Measurements from ENCODE around the gene PLAC1. TPM values are rescaled to one million over a fixed set of nuclear protein-coding genes. Genes with fewer than 3 reads are reported as not detected.

PLAC1 gene
- polyA plus RNA-seq, 4 donors, result 0.06 to 0.07 TPM; not detected in 2

GRCh38 chrX:134558133-134558532, 100.1 kb downstream of the PLAC1 start:
- no peak overlapping the region for H3K4me3 ChIP-seq (ENCODE audit: low read depth in 1 of 3, low read length in 3 of 3)
- H3K4me1 ChIP-seq (ENCODE audit: control insufficient read depth in 3 of 3, insufficient read depth in 2 of 3, low read depth in 1 of 3, low read length in 2 of 3), result no peaks in the 10 kb centered on the region
- H3K9me3 ChIP-seq (ENCODE audit: control insufficient read depth in 2 of 2, insufficient read depth in 1 of 2, low read depth in 1 of 2, low read length in 1 of 2), result no peaks in the 10 kb centered on the region
- no peak for DNase-seq
- H3K36me3 ChIP-seq (ENCODE audit: control insufficient read depth in 3 of 3, insufficient read depth in 2 of 3, low read depth in 1 of 3, low read length in 3 of 3), result no peaks in the 10 kb centered on the region
- 41 to 80% (median 60%) methylated on average over 4 of the region's 4 CpGs for WGBS, 3 donors
- H3K27me3 ChIP-seq (ENCODE audit: control insufficient read depth in 3 of 3, insufficient read depth in 3 of 3, low read length in 3 of 3), result peaks cover 0 to 5% (median 0%) of the 10 kb centered on the region in 3 donors
- H3K27ac ChIP-seq (ENCODE audit: low read depth in 1 of 3, low read length in 2 of 3), result no peak overlapping the region
- no peak for FAIRE-seq

GRCh38 chrX:134554291-134554690, 104.0 kb downstream of the PLAC1 start:
- no peak for FAIRE-seq
- no peaks in the 10 kb centered on the region for H3K4me1 ChIP-seq (ENCODE audit: control insufficient read depth in 3 of 3, insufficient read depth in 2 of 3, low read depth in 1 of 3, low read length in 2 of 3)
- H3K4me3 ChIP-seq (ENCODE audit: low read depth in 1 of 3, low read length in 3 of 3), result no peak overlapping the region
- no peaks in the 10 kb centered on the region for H3K9me3 ChIP-seq (ENCODE audit: control insufficient read depth in 2 of 2, insufficient read depth in 1 of 2, low read depth in 1 of 2, low read length in 1 of 2)
- WGBS, 3 donors, result 55 to 68% (median 64%) methylated on average over 8 of the region's 8 CpGs
- H3K27ac ChIP-seq (ENCODE audit: low read depth in 1 of 3, low read length in 2 of 3), result no peak overlapping the region
- no peak for DNase-seq
- H3K36me3 ChIP-seq (ENCODE audit: control insufficient read depth in 3 of 3, insufficient read depth in 2 of 3, low read depth in 1 of 3, low read length in 3 of 3), result no peaks in the 10 kb centered on the region
- H3K27me3 ChIP-seq (ENCODE audit: control insufficient read depth in 3 of 3, insufficient read depth in 3 of 3, low read length in 3 of 3), result peaks cover 0 to 33% (median 0%) of the 10 kb centered on the region in 3 donors

GRCh38 chrX:134552351-134552750, 105.9 kb downstream of the PLAC1 start:
- Histone ChIP-seq H3K4me1 (ENCODE audit: control insufficient read depth in 3 of 3, insufficient read depth in 2 of 3, low read depth in 1 of 3, low read length in 2 of 3) (peaks cover 0 to 9% (median 0%) of the 10 kb centered on the region in 3 donors), H3K27ac (ENCODE audit: low read depth in 1 of 3, low read length in 2 of 3) (no peak overlapping the region), H3K36me3 (ENCODE audit: control insufficient read depth in 3 of 3, insufficient read depth in 2 of 3, low read depth in 1 of 3, low read length in 3 of 3) (no peaks in the 10 kb centered on the region), H3K27me3 (ENCODE audit: control insufficient read depth in 3 of 3, insufficient read depth in 3 of 3, low read length in 3 of 3) (peaks cover 0 to 47% (median 0%) of the 10 kb centered on the region in 3 donors), H3K9me3 (ENCODE audit: control insufficient read depth in 2 of 2, insufficient read depth in 1 of 2, low read depth in 1 of 2, low read length in 1 of 2) (no peaks in the 10 kb centered on the region), H3K4me3 (ENCODE audit: low read depth in 1 of 3, low read length in 3 of 3) (no peak overlapping the region)
- WGBS, 3 donors, result 63 to 77% (median 69%) methylated on average over 5 of the region's 5 CpGs
- no peak for DNase-seq
- no peak for FAIRE-seq

- 30 to 58% (median 45%) methylated on average over 22 of the region's 22 CpGs for WGBS, 3 donors
- H3K27me3 ChIP-seq (ENCODE audit: control insufficient read depth in 3 of 3, insufficient read depth in 3 of 3, low read length in 3 of 3), result peaks cover 0 to 55% (median 0%) of the 10 kb centered on the region in 3 donors
- no peak for FAIRE-seq
Observed at GRCh38 chrX:134551376-134552048, 106.8 kb downstream of the PLAC1 start.

GRCh38 chrX:134548257-134549201, 109.7 kb downstream of the PLAC1 start:
- Histone ChIP-seq H3K4me1 (ENCODE audit: control insufficient read depth in 3 of 3, insufficient read depth in 2 of 3, low read depth in 1 of 3, low read length in 2 of 3) (peaks cover 0 to 11% (median 0%) of the 10 kb centered on the region in 3 donors), H3K27me3 (ENCODE audit: control insufficient read depth in 3 of 3, insufficient read depth in 3 of 3, low read length in 3 of 3) (peaks cover 0 to 76% (median 0%) of the 10 kb centered on the region in 3 donors), H3K9me3 (ENCODE audit: control insufficient read depth in 2 of 2, insufficient read depth in 1 of 2, low read depth in 1 of 2, low read length in 1 of 2) (no peaks in the 10 kb centered on the region), H3K4me3 (ENCODE audit: low read depth in 1 of 3, low read length in 3 of 3) (peak overlapping the region; percentile 3 to 53 (median 53)), H3K36me3 (ENCODE audit: control insufficient read depth in 3 of 3, insufficient read depth in 2 of 3, low read depth in 1 of 3, low read length in 3 of 3) (peaks cover 0 to 5% (median 0%) of the 10 kb centered on the region in 3 donors), H3K27ac (ENCODE audit: low read depth in 1 of 3, low read length in 2 of 3) (peak overlapping the region in 2 of 3 donors; percentile 61 to 81)
- 1 to 36% (median 9%) methylated on average over 33 of the region's 33 CpGs for WGBS, 3 donors
- FAIRE-seq (no peak), DNase-seq (peak; percentile 23 to 24)

More at GRCh38 chrX:134551376-134552048, 106.8 kb downstream of the PLAC1 start:
- Histone ChIP-seq H3K4me1 (ENCODE audit: control insufficient read depth in 3 of 3, insufficient read depth in 2 of 3, low read depth in 1 of 3, low read length in 2 of 3) (peaks cover 0 to 9% (median 0%) of the 10 kb centered on the region in 3 donors), H3K4me3 (ENCODE audit: low read depth in 1 of 3, low read length in 3 of 3) (no peak overlapping the region), H3K36me3 (ENCODE audit: control insufficient read depth in 3 of 3, insufficient read depth in 2 of 3, low read depth in 1 of 3, low read length in 3 of 3) (no peaks in the 10 kb centered on the region), H3K27ac (ENCODE audit: low read depth in 1 of 3, low read length in 2 of 3) (peak overlapping the region in 1 of 3 donors; percentile 81), H3K9me3 (ENCODE audit: control insufficient read depth in 2 of 2, insufficient read depth in 1 of 2, low read depth in 1 of 2, low read length in 1 of 2) (no peaks in the 10 kb centered on the region)
- DNase-seq, result no peak

- Histone ChIP-seq H3K9me3 (ENCODE audit: control insufficient read depth in 2 of 2, insufficient read depth in 1 of 2, low read depth in 1 of 2, low read length in 1 of 2) (no peaks in the 10 kb centered on the region), H3K36me3 (ENCODE audit: control insufficient read depth in 3 of 3, insufficient read depth in 2 of 3, low read depth in 1 of 3, low read length in 3 of 3) (peaks cover 0 to 5% (median 0%) of the 10 kb centered on the region in 3 donors), H3K4me1 (ENCODE audit: control insufficient read depth in 3 of 3, insufficient read depth in 2 of 3, low read depth in 1 of 3, low read length in 2 of 3) (peaks cover 0 to 11% (median 0%) of the 10 kb centered on the region in 3 donors), H3K27me3 (ENCODE audit: control insufficient read depth in 3 of 3, insufficient read depth in 3 of 3, low read length in 3 of 3) (peaks cover 0 to 68% (median 0%) of the 10 kb centered on the region in 3 donors), H3K4me3 (ENCODE audit: low read depth in 1 of 3, low read length in 3 of 3) (no peak overlapping the region), H3K27ac (ENCODE audit: low read depth in 1 of 3, low read length in 2 of 3) (no peak overlapping the region)
- FAIRE-seq (no peak), DNase-seq (no peak)
- WGBS, 3 donors, result 49 to 58% (median 56%) methylated on average over 7 of the region's 7 CpGs
Observed at GRCh38 chrX:134547047-134547679, 111.1 kb downstream of the PLAC1 start.

GRCh38 chrX:134546187-134546586, 112.1 kb downstream of the PLAC1 start:
- FAIRE-seq (no peak), DNase-seq (no peak)
- H3K27ac ChIP-seq (ENCODE audit: low read depth in 1 of 3, low read length in 2 of 3), result no peak overlapping the region
- H3K4me1 ChIP-seq (ENCODE audit: control insufficient read depth in 3 of 3, insufficient read depth in 2 of 3, low read depth in 1 of 3, low read length in 2 of 3), result peaks cover 0 to 11% (median 0%) of the 10 kb centered on the region in 3 donors
- whole genome bisulfite sequencing, 3 donors, result 65 to 79% (median 78%) methylated on average over 25 to 35 of the region's 35 CpGs
- H3K4me3 ChIP-seq (ENCODE audit: low read depth in 1 of 3, low read length in 3 of 3), result peak overlapping the region in 1 of 3 donors; percentile 7
- H3K9me3 ChIP-seq (ENCODE audit: control insufficient read depth in 2 of 2, insufficient read depth in 1 of 2, low read depth in 1 of 2, low read length in 1 of 2), result no peaks in the 10 kb centered on the region
- H3K27me3 ChIP-seq (ENCODE audit: control insufficient read depth in 3 of 3, insufficient read depth in 3 of 3, low read length in 3 of 3), result peaks cover 0 to 61% (median 0%) of the 10 kb centered on the region in 3 donors
- H3K36me3 ChIP-seq (ENCODE audit: control insufficient read depth in 3 of 3, insufficient read depth in 2 of 3, low read depth in 1 of 3, low read length in 3 of 3), result peaks cover 0 to 5% (median 0%) of the 10 kb centered on the region in 3 donors

GRCh38 chrX:134545510-134545909, 112.8 kb downstream of the PLAC1 start:
- Histone ChIP-seq H3K4me1 (ENCODE audit: control insufficient read depth in 3 of 3, insufficient read depth in 2 of 3, low read depth in 1 of 3, low read length in 2 of 3) (peaks cover 0 to 11% (median 0%) of the 10 kb centered on the region in 3 donors), H3K9me3 (ENCODE audit: control insufficient read depth in 2 of 2, insufficient read depth in 1 of 2, low read depth in 1 of 2, low read length in 1 of 2) (no peaks in the 10 kb centered on the region), H3K27ac (ENCODE audit: low read depth in 1 of 3, low read length in 2 of 3) (no peak overlapping the region), H3K27me3 (ENCODE audit: control insufficient read depth in 3 of 3, insufficient read depth in 3 of 3, low read length in 3 of 3) (peaks cover 0 to 54% (median 0%) of the 10 kb centered on the region in 3 donors), H3K4me3 (ENCODE audit: low read depth in 1 of 3, low read length in 3 of 3) (no peak overlapping the region), H3K36me3 (ENCODE audit: control insufficient read depth in 3 of 3, insufficient read depth in 2 of 3, low read depth in 1 of 3, low read length in 3 of 3) (peaks cover 0 to 5% (median 0%) of the 10 kb centered on the region in 3 donors)
- no peak for DNase-seq
- WGBS, 3 donors, result 66 to 77% (median 76%) methylated on average over 13 to 20 of the region's 20 CpGs
- FAIRE-seq, result no peak

Measured in small intestine (tissue), 7 donors.